ENCODE results near the gene MRGPRD.

Gene MRGPRD

GRCh38 chr11:68962527-68963250 lies 18.1 kb downstream of the MRGPRD start:
- POLR2A ChIA-PET: no interaction called here

GRCh38 chr11:68961245-68961644 lies 19.5 kb downstream of the MRGPRD start:
- POLR2A ChIA-PET: no interaction called here
- CTCF ChIA-PET: no interaction called here
- TF ChIP-seq FOXA1 (IDR thresholded peaks at IDR 0.05): no peak
- no peak for TF ChIP-seq ZNF384 (IDR thresholded peaks at IDR 0.05)
- no peak for TF ChIP-seq L3MBTL2 (conservative IDR thresholded peaks at IDR 0.05)
- no peak for TF ChIP-seq ARNT (IDR thresholded peaks at IDR 0.05)
- TF ChIP-seq ELF4 (IDR thresholded peaks at IDR 0.05): no peak
- no peak for TF ChIP-seq TARDBP (IDR thresholded peaks at IDR 0.05)
- no peak for TF ChIP-seq FOXM1 (IDR thresholded peaks at IDR 0.05; ENCODE audit: borderline replicate concordance)
- TF ChIP-seq NFRKB (IDR thresholded peaks at IDR 0.05): no peak
- TF ChIP-seq SUZ12 (IDR thresholded peaks at IDR 0.05): no peak
- TF ChIP-seq CTBP1 (IDR thresholded peaks at IDR 0.05; ENCODE audit: borderline replicate concordance): no peak
- no peak for DNase-seq (ENCODE audit: extremely low spot score)

More at GRCh38 chr11:68962527-68963250, 18.1 kb downstream of the MRGPRD start:
- TF ChIP-seq SP1 (IDR thresholded peaks at IDR 0.05): no peak
- no peak for TF ChIP-seq L3MBTL2 (conservative IDR thresholded peaks at IDR 0.05)
- no peak for TF ChIP-seq PKNOX1 (IDR thresholded peaks at IDR 0.05)
- TF ChIP-seq CTBP1 (IDR thresholded peaks at IDR 0.05; ENCODE audit: borderline replicate concordance): no peak
- TF ChIP-seq ZNF384 (IDR thresholded peaks at IDR 0.05): no peak
- no peak for TF ChIP-seq TARDBP (IDR thresholded peaks at IDR 0.05)
- TF ChIP-seq ELF4 (IDR thresholded peaks at IDR 0.05): no peak
- TF ChIP-seq SUZ12 (IDR thresholded peaks at IDR 0.05): no peak
- TF ChIP-seq FOXA1 (IDR thresholded peaks at IDR 0.05): no peak
- no peak for TF ChIP-seq HDGF (IDR thresholded peaks at IDR 0.05; ENCODE audit: borderline replicate concordance)
- no peak for TF ChIP-seq BHLHE40 (IDR thresholded peaks at IDR 0.05; ENCODE audit: borderline replicate concordance)
- CTCF ChIA-PET: no interaction called here
- no peak for DNase-seq (ENCODE audit: extremely low spot score)

GRCh38 chr11:68960294-68961071 lies 20.3 kb downstream of the MRGPRD start:
- ChIA-PET CTCF (no interaction called here), POLR2A (no interaction called here)

GRCh38 chr11:68959465-68960293 lies 21.1 kb downstream of the MRGPRD start:
- CTCF ChIA-PET: no interaction called here
- no peak for TF ChIP-seq LEF1 (IDR thresholded peaks at IDR 0.05; ENCODE audit: borderline replicate concordance)
- no peak for TF ChIP-seq ARNT (IDR thresholded peaks at IDR 0.05)
- TF ChIP-seq HDGF (IDR thresholded peaks at IDR 0.05; ENCODE audit: borderline replicate concordance): no peak
- no peak for TF ChIP-seq ELF4 (IDR thresholded peaks at IDR 0.05)
- TF ChIP-seq CTBP1 (IDR thresholded peaks at IDR 0.05; ENCODE audit: borderline replicate concordance): no peak
- TF ChIP-seq PKNOX1 (IDR thresholded peaks at IDR 0.05): no peak
- TF ChIP-seq FOXM1 (IDR thresholded peaks at IDR 0.05; ENCODE audit: borderline replicate concordance): no peak
- TF ChIP-seq BHLHE40 (IDR thresholded peaks at IDR 0.05; ENCODE audit: borderline replicate concordance): no peak
- no peak for TF ChIP-seq SUZ12 (IDR thresholded peaks at IDR 0.05)
- POLR2A ChIA-PET: no interaction called here
- no peak for DNase-seq (ENCODE audit: extremely low spot score)

More at GRCh38 chr11:68960294-68961071, 20.3 kb downstream of the MRGPRD start:
- TF ChIP-seq HDGF (IDR thresholded peaks at IDR 0.05; ENCODE audit: borderline replicate concordance): no peak
- no peak for DNase-seq (ENCODE audit: extremely low spot score)

GRCh38 chr11:68958211-68958610 lies 22.6 kb downstream of the MRGPRD start:
- TF ChIP-seq ARNT (IDR thresholded peaks at IDR 0.05): no peak
- TF ChIP-seq LEF1 (IDR thresholded peaks at IDR 0.05; ENCODE audit: borderline replicate concordance): no peak
- TF ChIP-seq BHLHE40 (IDR thresholded peaks at IDR 0.05; ENCODE audit: borderline replicate concordance): no peak
- POLR2A ChIA-PET: no interaction called here
- CTCF ChIA-PET: interaction anchor here (0.6 kb wide), 1 partner anchor 21 kb away, joined by 3 read pairs; no protein-coding TSS in a partner anchor
- no peak for DNase-seq (ENCODE audit: extremely low spot score)

- ChIA-PET POLR2A (no interaction called here), CTCF (no interaction called here)
- no peak for DNase-seq (ENCODE audit: extremely low spot score)
- TF ChIP-seq NFRKB (IDR thresholded peaks at IDR 0.05): no peak
- no peak for TF ChIP-seq LEF1 (IDR thresholded peaks at IDR 0.05; ENCODE audit: borderline replicate concordance)
- TF ChIP-seq HDGF (IDR thresholded peaks at IDR 0.05; ENCODE audit: borderline replicate concordance): no peak
- TF ChIP-seq FOXM1 (IDR thresholded peaks at IDR 0.05; ENCODE audit: borderline replicate concordance): no peak
- no peak for TF ChIP-seq BHLHE40 (IDR thresholded peaks at IDR 0.05; ENCODE audit: borderline replicate concordance)
- TF ChIP-seq L3MBTL2 (conservative IDR thresholded peaks at IDR 0.05): no peak
- TF ChIP-seq TARDBP (IDR thresholded peaks at IDR 0.05): no peak
- TF ChIP-seq ZNF384 (IDR thresholded peaks at IDR 0.05): no peak
- TF ChIP-seq FOXA1 (IDR thresholded peaks at IDR 0.05): no peak
- TF ChIP-seq CTBP1 (IDR thresholded peaks at IDR 0.05; ENCODE audit: borderline replicate concordance): no peak
- no peak for TF ChIP-seq SP1 (IDR thresholded peaks at IDR 0.05)
- TF ChIP-seq ARNT (IDR thresholded peaks at IDR 0.05): no peak
- no peak for TF ChIP-seq ELF4 (IDR thresholded peaks at IDR 0.05)
Measured at GRCh38 chr11:68956547-68957254, 24.1 kb downstream of the MRGPRD start.

All from HEK293T (cell line).